Tibial artery (tissue), 4 donors: ENCODE data around the gene PANX1.

Source experiments
- DNase-seq, 2 donors: peaks; one replicate each; pipeline ENCODE4 v3.0.0-alpha.2; 2019
- H3K27ac ChIP-seq, 2 donors: fragments of 200-600 bp; sonication (generic) in 1 of 2; 1 replicate in 1 of 2; 2 replicates in 1 of 2; pipeline ENCODE4 v1.5.1; 2018 to 2019; ENCODE audit warnings: mild to moderate bottlenecking in 1 of 2
- H3K27me3 ChIP-seq, 2 donors: fragments of 200-600 bp; sonication (generic) in 1 of 2; one replicate each; pipeline versions ENCODE4 v1.5.1 to v1.6.0; 2016 to 2019
- H3K36me3 ChIP-seq, 3 donors: fragments of 200-600 bp; sonication (generic) in 2 of 3; one replicate each; pipeline ENCODE4 v1.5.1; 2016 to 2019; ENCODE audit warnings: mild to moderate bottlenecking in 2 of 3
- H3K4me1 ChIP-seq, 4 donors: fragments of 200-600 bp; sonication (generic) in 2 of 4; 1 replicate in 3 of 4; 2 replicates in 1 of 4; pipeline ENCODE4 v1.5.1; 2016 to 2019
- H3K4me3 ChIP-seq, 2 donors: fragments of 200-600 bp; sonication (generic) in 1 of 2; 1 replicate in 1 of 2; 2 replicates in 1 of 2; pipeline ENCODE4 v1.5.1; 2018 to 2019; ENCODE audit warnings: mild to moderate bottlenecking in 2 of 2
- H3K9me3 ChIP-seq, 3 donors: fragments of 200-600 bp; sonication (generic) in 1 of 3; one replicate each; pipeline ENCODE4 v1.5.1; 2016 to 2019
- CTCF ChIP-seq, 2 experiments: fragments of 200-600 bp in 1 of 2; fragments of 450-650 bp in 1 of 2; IDR thresholded peaks; one replicate each; pipeline ENCODE4 v1.5.1; 2017 to 2019; ENCODE audit warnings: antibody characterized with exemption in 2 of 2, mild to moderate bottlenecking in 1 of 2, moderate library complexity in 1 of 2
- intact Hi-C: fragments of 100-400 bp; cut with DNase I; formaldehyde crosslinking; loops from one replicate; pipeline ENCODE4 v1.15.0; 2023; ENCODE audit warnings: low total_unique reads

The PANX1 gene

DNA sequence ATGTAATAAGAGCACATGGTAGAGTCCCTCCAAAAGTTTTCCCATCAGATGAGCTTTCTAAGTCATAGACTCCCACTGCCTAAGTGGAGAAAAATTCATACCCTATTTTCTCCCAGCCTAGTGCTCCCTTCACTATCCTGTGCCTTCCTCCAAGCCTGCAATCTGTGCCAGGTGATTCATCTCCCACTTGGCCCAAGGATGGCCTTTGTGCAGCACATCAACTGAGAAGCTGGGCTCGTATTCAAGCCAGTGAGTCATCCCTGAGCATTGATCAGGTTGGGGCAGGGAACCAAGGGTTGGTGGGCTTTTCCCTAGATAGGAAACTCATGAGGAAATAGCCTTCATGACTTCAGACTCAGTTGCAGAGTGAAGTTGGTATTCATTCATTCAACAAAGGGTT is 64.6 kb downstream of the PANX1 start:
- intact Hi-C loops: no loop called here
- no peaks in the 10 kb centered on the region for H3K27me3 ChIP-seq
- no peaks in the 10 kb centered on the region for H3K36me3 ChIP-seq
- no peak for TF ChIP-seq CTCF (IDR thresholded peaks at IDR 0.05)
- no peaks in the 10 kb centered on the region for H3K9me3 ChIP-seq
- H3K27ac ChIP-seq: no peak overlapping the region
- no peaks in the 10 kb centered on the region for H3K4me1 ChIP-seq
- H3K4me3 ChIP-seq: no peak overlapping the region
- DNase-seq: no peak

DNA sequence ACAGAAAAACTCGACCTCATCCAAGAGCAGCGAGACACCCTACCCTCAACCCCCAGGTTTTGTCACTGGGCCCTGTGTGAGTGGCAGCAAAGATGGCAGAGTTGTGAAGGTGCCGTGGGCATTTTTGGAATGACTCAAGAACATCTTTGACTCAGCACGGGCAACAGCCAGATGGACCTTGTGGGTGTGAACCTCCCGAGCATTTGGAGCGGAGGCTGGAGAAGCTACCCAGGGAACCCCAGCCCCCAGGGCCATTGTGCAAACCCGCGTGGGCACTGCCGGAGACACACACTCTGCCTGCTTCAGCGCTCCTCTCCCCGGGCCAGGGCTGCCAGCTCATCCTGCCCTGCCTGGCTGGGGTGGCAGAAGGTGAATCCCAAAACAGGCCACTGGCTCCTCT is 66.1 kb downstream of the PANX1 start:
- intact Hi-C loops: no loop called here
- no peak overlapping the region for H3K27ac ChIP-seq
- no peaks in the 10 kb centered on the region for H3K27me3 ChIP-seq
- H3K4me3 ChIP-seq: no peak overlapping the region
- no peak for DNase-seq
- H3K9me3 ChIP-seq: no peaks in the 10 kb centered on the region
- no peak for TF ChIP-seq CTCF (IDR thresholded peaks at IDR 0.05)
- no peaks in the 10 kb centered on the region for H3K4me1 ChIP-seq
- H3K36me3 ChIP-seq: no peaks in the 10 kb centered on the region

DNA sequence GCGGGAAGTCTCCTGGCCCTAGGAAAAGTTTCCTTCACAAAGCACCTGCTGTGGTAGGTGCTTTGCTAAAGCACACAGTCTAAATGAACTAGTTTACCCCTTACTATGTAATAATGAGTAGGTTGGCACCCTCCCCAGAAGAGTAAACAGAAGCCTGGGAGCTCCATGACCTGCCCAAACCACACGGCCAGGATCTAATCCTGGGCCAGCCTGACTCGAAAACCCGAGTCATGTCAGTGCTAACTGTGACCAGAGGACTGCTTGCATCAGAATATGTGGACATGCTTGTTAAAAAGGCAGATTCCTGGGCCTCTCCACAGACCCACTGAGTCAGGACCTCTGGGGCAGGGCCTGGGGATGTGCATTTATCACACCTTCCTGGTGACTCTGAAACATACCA is 67.7 kb downstream of the PANX1 start:
- Histone ChIP-seq H3K4me1 (no peaks in the 10 kb centered on the region), H3K36me3 (no peaks in the 10 kb centered on the region), H3K9me3 (no peaks in the 10 kb centered on the region), H3K27ac (no peak overlapping the region), H3K4me3 (no peak overlapping the region), H3K27me3 (no peaks in the 10 kb centered on the region)
- intact Hi-C loops: no loop called here
- no peak for DNase-seq
- TF ChIP-seq CTCF (IDR thresholded peaks at IDR 0.05): no peak

DNA sequence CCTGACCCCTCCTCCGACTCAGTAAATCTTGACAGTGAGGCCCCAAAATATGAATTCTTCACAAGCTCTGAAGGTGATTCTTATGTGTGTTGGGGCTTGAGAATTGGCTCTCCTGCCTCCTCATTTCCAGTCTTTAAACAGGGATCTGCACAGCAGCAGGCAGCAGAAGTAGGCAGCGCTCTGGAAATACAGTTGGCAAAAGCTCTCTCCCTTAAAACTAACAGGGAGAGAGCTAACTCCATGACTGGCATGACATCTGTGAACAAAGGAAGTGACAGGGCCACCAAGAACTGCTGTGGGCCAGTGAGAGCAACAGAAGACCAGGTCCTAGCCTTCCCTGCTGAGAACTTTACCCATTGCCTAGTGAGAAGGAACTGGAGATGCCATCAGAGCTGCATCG is 70.1 kb downstream of the PANX1 start:
- no peaks in the 10 kb centered on the region for H3K36me3 ChIP-seq
- DNase-seq: no peak
- no peaks in the 10 kb centered on the region for H3K4me1 ChIP-seq
- no peaks in the 10 kb centered on the region for H3K27me3 ChIP-seq
- no peak overlapping the region for H3K27ac ChIP-seq
- H3K9me3 ChIP-seq: no peaks in the 10 kb centered on the region
- intact Hi-C loops: no loop called here
- no peak for TF ChIP-seq CTCF (IDR thresholded peaks at IDR 0.05)
- H3K4me3 ChIP-seq: no peak overlapping the region

DNA sequence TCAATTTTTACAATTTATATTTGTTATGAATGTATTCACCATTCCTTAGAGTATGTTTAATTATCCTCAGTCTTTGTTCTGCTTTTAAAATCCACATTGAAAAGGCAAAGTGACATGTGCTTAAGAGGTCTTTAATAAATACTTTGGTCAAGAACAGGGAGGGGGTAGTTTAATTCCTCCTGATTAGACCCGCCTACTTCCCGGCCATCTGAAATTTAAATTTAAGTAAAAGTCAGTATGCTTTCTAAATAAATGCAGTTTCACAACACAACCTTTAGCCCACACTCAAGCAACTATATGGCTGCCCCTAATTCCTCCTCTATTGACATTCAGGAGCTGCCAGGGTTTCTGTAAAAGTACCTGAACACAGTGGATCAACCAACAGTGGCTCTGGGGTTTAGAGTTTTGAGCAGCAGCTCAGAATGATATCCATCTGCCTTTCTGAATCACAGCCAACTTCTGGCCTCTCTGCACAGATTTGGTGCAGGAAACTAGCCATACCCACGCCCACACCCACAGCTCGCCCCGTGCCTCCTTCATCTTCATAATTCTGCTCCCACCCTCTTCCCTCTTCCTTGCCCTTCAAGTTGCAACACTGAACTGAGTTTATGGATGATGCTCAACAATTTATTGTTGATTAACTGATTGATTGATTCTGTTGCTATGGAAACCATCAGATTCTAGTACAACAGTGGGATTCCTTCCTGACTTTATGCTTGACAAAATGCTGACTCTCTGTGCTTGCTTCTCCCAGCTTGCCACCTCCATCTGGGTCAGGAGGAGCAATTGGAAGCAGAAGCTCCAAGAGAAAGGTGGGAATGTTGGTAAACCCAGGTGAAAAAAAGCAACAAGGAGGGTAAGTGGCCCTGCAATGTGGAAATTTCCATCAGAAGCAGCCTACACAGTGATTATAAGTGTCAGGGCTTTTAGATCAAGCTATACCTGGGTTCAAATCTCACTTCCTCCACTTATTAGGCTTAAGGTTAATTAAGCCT is 70.8 kb downstream of the PANX1 start:
- H3K27ac ChIP-seq: no peak overlapping the region

More for the DNA sequence above, 70.8 kb downstream of the PANX1 start:
- H3K4me3 ChIP-seq: no peak overlapping the region
- H3K27me3 ChIP-seq: no peaks in the 10 kb centered on the region
- H3K9me3 ChIP-seq: no peaks in the 10 kb centered on the region
- DNase-seq: no peak
- no peak for TF ChIP-seq CTCF (IDR thresholded peaks at IDR 0.05)
- intact Hi-C loops: no loop called here
- H3K4me1 ChIP-seq: no peaks in the 10 kb centered on the region
- H3K36me3 ChIP-seq: no peaks in the 10 kb centered on the region
